IPS-18c (cell line): Measurements from ENCODE around the gene TRAPPC3L.

Experiments used
- H3K4me3 ChIP-seq: 2 replicates; pipeline ENCODE4 v1.7.0; 2013; ENCODE audit warnings: low read depth, mild to moderate bottlenecking, low read length, moderate library complexity; ENCODE audit not compliant: insufficient read depth
- H3K9me3 ChIP-seq: one replicate; pipeline ENCODE4 v1.6.1; 2013; ENCODE audit warnings: mild to moderate bottlenecking, low read length, moderate library complexity; ENCODE audit not compliant: control insufficient read depth, insufficient read depth

TRAPPC3L gene

GRCh38 chr6:116459927-116460326, 85.6 kb downstream of the TRAPPC3L start:
- no peaks in the 10 kb centered on the region for H3K9me3 ChIP-seq
- H3K4me3 ChIP-seq: no peak overlapping the region

DNA sequence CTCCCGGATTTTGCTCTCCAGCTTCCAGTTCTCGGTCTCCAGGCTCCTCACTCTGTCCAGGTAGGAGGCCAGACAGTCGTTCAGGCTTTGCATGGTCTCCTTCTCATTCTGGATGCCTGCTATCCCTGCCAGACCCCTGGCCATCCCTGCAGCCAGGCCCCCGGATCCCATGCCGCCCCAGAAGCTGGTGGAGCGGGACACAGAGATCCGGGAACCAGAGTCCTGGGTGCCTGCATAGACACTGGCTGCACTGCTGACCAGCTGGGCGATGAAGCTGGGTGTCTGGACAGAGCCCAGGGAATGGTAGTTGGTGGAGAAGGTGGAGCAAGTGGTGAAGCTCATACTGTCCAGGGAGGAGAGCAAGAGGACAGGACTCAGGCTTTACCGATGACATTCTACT, 87.2 kb downstream of the TRAPPC3L start:
- no peak overlapping the region for H3K4me3 ChIP-seq
- no peaks in the 10 kb centered on the region for H3K9me3 ChIP-seq

DNA sequence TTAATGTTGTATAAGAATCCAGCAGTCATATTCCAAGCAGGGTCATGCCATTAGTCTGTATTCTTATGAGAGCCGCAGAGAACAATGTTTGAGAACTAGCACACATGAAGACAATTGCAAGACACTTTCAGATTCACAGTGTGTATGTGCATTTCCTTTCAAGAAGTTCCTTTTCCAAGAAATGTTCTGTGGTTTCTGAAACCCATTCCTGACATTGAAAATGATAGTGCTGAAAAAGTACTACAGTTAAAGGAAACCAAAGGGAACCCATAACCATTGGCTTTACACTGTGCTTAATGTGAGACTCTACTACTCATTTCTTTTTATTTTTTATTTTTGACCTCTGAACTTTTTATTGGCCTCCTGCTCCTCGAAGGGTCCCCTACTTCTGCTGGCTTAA, 88.6 kb downstream of the TRAPPC3L start:
- Histone ChIP-seq H3K9me3 (no peaks in the 10 kb centered on the region), H3K4me3 (no peak overlapping the region)

DNA sequence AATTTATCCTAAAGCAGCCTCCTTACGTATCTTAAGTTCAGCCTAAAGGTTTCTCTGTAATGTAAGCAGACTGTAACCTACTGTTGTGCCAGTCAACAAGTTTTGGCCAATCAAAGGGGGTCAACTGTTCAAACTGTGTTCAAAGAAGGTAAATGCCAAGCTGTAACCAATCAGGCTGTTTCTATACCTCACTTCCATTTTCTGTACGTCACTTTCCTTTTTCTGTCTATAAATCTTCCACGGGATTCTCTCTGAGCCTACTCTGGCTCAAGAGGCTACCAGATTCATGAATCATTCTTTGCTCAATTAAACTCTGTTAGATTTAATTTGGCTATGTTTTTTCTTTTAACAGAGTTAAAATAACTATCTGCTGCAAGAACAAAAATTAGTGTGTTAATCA, 89.4 kb downstream of the TRAPPC3L start:
- H3K4me3 ChIP-seq: no peak overlapping the region
- H3K9me3 ChIP-seq: no peaks in the 10 kb centered on the region

- Histone ChIP-seq H3K9me3 (no peaks in the 10 kb centered on the region), H3K4me3 (no peak overlapping the region)
Measured at GRCh38 chr6:116452531-116452930, 93.0 kb downstream of the TRAPPC3L start.

DNA sequence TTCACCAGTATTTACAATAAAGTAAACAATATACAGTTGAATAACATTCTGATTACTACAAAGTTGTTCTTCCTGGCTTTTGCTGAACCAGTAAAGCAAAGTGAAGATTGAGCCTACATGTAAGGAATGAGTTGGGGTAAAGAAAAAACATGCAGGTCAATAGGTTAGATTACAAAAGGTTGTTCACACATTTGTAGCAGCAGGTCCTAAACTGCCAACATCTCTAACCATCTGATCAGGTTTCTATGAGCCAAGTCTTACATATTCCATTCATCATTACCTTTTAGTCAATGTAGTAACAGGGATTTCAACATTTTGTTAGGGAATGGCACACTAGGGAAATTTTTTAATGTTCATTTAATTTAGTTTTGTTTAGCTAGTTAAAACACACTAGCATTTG, 93.6 kb downstream of the TRAPPC3L start:
- Histone ChIP-seq H3K9me3 (no peaks in the 10 kb centered on the region), H3K4me3 (no peak overlapping the region)

- H3K9me3 ChIP-seq: no peaks in the 10 kb centered on the region
- no peak overlapping the region for H3K4me3 ChIP-seq
Measured at GRCh38 chr6:116450769-116451740, 94.4 kb downstream of the TRAPPC3L start.

- Histone ChIP-seq H3K9me3 (no peaks in the 10 kb centered on the region), H3K4me3 (no peak overlapping the region)
Measured at GRCh38 chr6:116450185-116450710, 95.2 kb downstream of the TRAPPC3L start.

DNA sequence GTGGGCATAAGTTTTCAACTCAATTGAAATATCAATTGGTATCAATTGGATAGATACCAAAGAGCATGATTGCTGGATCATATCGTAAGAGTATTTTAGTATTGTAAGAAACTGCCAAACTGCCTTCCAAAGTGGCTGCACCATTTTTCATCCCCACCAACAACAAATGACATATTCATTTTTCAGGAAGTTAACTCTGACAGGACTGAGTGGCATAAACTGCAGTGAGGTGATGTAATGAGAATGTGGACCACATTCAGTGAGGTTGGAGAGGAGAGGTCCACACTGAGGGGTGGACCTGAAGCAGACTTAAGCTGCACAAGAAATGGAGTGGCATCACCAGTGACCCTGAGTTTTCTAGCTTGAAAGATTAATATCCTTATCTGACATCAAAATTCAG, 95.9 kb downstream of the TRAPPC3L start:
- H3K4me3 ChIP-seq: no peak overlapping the region

DNA sequence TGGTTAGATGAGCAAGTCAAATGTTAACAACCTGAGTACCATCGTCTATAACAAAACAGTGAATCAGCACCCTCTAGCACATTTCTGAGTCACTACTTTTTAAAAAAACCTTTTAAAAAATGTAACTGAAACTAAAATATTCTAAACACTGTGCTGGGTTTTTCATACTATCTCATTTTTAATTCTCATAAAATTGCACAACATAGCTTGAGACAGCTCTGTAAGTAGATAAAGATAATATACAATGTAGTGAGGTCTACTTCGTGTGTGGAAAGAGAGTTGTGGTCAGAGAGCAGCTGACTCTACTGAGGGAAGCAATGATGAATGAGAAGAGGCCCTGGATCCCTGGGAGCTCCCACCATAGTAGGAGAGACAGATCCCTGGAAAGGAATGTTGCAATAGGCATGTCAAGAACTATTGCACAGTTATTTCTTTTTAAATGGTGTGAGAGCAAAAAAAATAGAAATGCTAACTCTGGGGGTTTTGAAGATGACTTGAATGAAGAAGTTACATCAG, 97.9 kb downstream of the TRAPPC3L start:
- no peaks in the 10 kb centered on the region for H3K9me3 ChIP-seq
- H3K4me3 ChIP-seq: no peak overlapping the region

More for the DNA sequence above, 95.9 kb downstream of the TRAPPC3L start:
- no peaks in the 10 kb centered on the region for H3K9me3 ChIP-seq

DNA sequence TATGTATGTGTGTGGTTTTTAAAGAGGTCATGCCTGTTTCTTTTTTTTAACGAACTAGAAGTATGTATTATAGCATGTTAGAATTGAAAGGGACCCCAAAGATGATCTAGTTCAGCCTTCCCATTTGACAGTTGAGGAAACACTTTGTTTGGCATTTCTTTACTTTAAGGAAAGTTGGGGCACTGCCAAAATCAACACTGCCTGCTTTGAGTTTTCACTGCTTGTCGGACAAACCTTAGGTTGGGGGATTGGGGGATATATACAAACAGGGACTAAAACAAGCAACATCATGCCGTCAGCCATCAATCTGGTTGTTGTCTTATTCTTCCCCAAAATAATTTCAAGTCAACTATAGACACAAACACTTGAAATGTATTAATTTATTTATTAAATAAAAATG, 98.4 kb downstream of the TRAPPC3L start:
- no peak overlapping the region for H3K4me3 ChIP-seq
- H3K9me3 ChIP-seq: no peaks in the 10 kb centered on the region

DNA sequence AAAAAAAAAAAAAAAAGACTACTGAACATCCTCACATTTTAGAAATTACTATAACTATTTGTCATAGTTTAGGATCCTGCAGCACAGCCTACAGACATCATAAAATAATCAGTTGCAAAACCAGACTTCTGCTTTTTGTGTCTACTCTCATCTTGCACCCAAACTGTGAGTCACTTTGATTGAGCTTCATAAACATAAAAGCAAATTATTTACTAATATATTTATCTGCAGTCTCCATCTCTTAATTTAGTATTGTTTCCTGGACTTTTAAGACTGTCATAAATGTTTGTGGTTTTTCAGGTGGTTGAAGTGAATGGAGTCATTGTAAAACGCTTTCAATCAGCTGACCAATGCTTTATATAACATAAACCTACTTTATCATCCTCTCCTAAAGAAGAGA, 99.1 kb downstream of the TRAPPC3L start:
- Histone ChIP-seq H3K9me3 (no peaks in the 10 kb centered on the region), H3K4me3 (no peak overlapping the region)

DNA sequence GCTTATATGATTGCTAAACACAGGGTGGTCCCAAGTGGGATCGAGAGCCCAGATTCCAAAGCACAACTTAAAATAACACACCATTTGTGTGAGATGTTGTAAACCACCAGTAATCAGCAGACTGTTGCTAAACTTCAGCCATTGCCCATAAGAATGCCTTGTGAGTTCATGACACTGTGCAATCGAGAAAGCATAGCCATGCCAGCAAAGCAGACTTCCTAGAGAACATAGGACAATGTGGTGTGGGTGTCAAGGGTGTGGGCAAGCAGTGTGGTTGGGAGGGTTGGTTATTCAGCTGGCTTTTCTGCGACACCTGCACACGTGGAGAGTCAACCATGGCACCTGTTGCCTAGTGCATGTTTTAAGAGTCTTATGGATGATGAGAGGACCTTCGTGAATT, 100.4 kb downstream of the TRAPPC3L start:
- no peak overlapping the region for H3K4me3 ChIP-seq
- no peaks in the 10 kb centered on the region for H3K9me3 ChIP-seq
